Liver (tissue), 9 donors: ENCODE data around the gene HACD2. TPM values are rescaled to one million over a fixed set of nuclear protein-coding genes. Genes with fewer than 3 reads are reported as not detected.

Experiments
- DNase-seq: peaks from one replicate; pipeline ENCODE4 v3.0.0-alpha.2; 2017; ENCODE audit warnings: low spot score
- H3K27ac ChIP-seq, 2 donors: one replicate each; pipeline ENCODE4 v1.7.0; 2013; ENCODE audit warnings: inconsistent platforms in 2 of 2, low read length in 2 of 2, control low read depth in 1 of 2, low read depth in 1 of 2, mild to moderate bottlenecking in 1 of 2
- H3K27me3 ChIP-seq, 4 donors: one replicate each; pipeline versions ENCODE4 v1.6.1 to v1.7.0; 2013; ENCODE audit warnings: low read length in 3 of 4, inconsistent platforms in 1 of 4, mild to moderate bottlenecking in 1 of 4, moderate library complexity in 1 of 4; ENCODE audit not compliant: control insufficient read depth in 4 of 4, insufficient read depth in 4 of 4
- H3K36me3 ChIP-seq, 4 donors: one replicate each; pipeline versions ENCODE4 v1.6.1 to v1.7.0; 2013; ENCODE audit warnings: low read length in 3 of 4, mild to moderate bottlenecking in 3 of 4, low read depth in 1 of 4, moderate library complexity in 1 of 4; ENCODE audit not compliant: control insufficient read depth in 4 of 4, insufficient read depth in 3 of 4
- H3K4me1 ChIP-seq, 4 donors: one replicate each; pipeline versions ENCODE4 v1.6.1 to v1.7.0; 2013; ENCODE audit warnings: low read length in 3 of 4, mild to moderate bottlenecking in 3 of 4, moderate library complexity in 1 of 4; ENCODE audit not compliant: control insufficient read depth in 4 of 4, insufficient read depth in 4 of 4
- H3K4me3 ChIP-seq, 3 donors: one replicate each; pipeline versions ENCODE4 v1.6.1 to v1.7.0; 2013; ENCODE audit warnings: low read length in 3 of 3, control low read depth in 1 of 3, low read depth in 1 of 3, mild to moderate bottlenecking in 1 of 3
- H3K9ac ChIP-seq, 2 donors: one replicate each; pipeline ENCODE4 v1.7.0; 2013; ENCODE audit warnings: low read length in 2 of 2, mild to moderate bottlenecking in 2 of 2, moderate library complexity in 2 of 2, control low read depth in 1 of 2, low read depth in 1 of 2
- H3K9me3 ChIP-seq, 4 donors: one replicate each; pipeline versions ENCODE4 v1.6.1 to v1.7.0; 2013; ENCODE audit warnings: low read length in 3 of 4; ENCODE audit not compliant: control insufficient read depth in 4 of 4
- EGR1 ChIP-seq, 2 donors: IDR thresholded peaks; 2 replicates each; pipeline ENCODE4 v1.6.1; 2016 to 2018; ENCODE audit warnings: antibody characterized with exemption in 2 of 2, low read depth in 2 of 2
- FOXA1 ChIP-seq: IDR thresholded peaks from 2 replicates; pipeline ENCODE4 v1.6.1; 2016; ENCODE audit warnings: antibody characterized with exemption
- FOXA2 ChIP-seq: IDR thresholded peaks from 2 replicates; pipeline ENCODE4 v1.6.1; 2016; ENCODE audit warnings: antibody characterized with exemption
- GABPA ChIP-seq, 2 donors: IDR thresholded peaks in 1 of 2; conservative IDR thresholded peaks in 1 of 2; 2 replicates each; pipeline ENCODE4 v1.6.1; 2016; ENCODE audit warnings: antibody characterized with exemption in 2 of 2, mild to moderate bottlenecking in 1 of 2, moderate library complexity in 1 of 2
- HNF4A ChIP-seq, 2 donors: conservative IDR thresholded peaks; 2 replicates each; pipeline ENCODE4 v1.6.1; 2016; ENCODE audit warnings: antibody characterized with exemption in 2 of 2, mild to moderate bottlenecking in 2 of 2
- HNF4G ChIP-seq: IDR thresholded peaks from 2 replicates; pipeline ENCODE4 v1.6.1; 2016; ENCODE audit warnings: antibody characterized with exemption
- JUND ChIP-seq, 2 donors: IDR thresholded peaks; 2 replicates each; pipeline ENCODE4 v1.6.1; 2016; ENCODE audit warnings: antibody characterized with exemption in 2 of 2
- MAX ChIP-seq: IDR thresholded peaks from 2 replicates; pipeline ENCODE4 v1.6.1; 2016; ENCODE audit warnings: antibody characterized with exemption
- NR2F2 ChIP-seq: IDR thresholded peaks from 2 replicates; pipeline ENCODE4 v1.6.1; 2016; ENCODE audit warnings: antibody characterized with exemption
- RAD21 ChIP-seq, 2 donors: IDR thresholded peaks; 2 replicates each; pipeline ENCODE4 v1.6.1; 2016; ENCODE audit warnings: antibody characterized with exemption in 2 of 2, mild to moderate bottlenecking in 2 of 2
- RXRA ChIP-seq, 2 donors: IDR thresholded peaks; 2 replicates each; pipeline ENCODE4 v1.6.1; 2017 to 2018; ENCODE audit warnings: antibody characterized with exemption in 2 of 2, mild to moderate bottlenecking in 1 of 2
- SP1 ChIP-seq: IDR thresholded peaks from 2 replicates; pipeline ENCODE4 v1.6.1; 2018; ENCODE audit warnings: antibody characterized with exemption, mild to moderate bottlenecking
- TAF1 ChIP-seq: conservative IDR thresholded peaks from 2 replicates; pipeline ENCODE4 v1.6.1; 2016; ENCODE audit warnings: antibody characterized with exemption, mild to moderate bottlenecking
- YY1 ChIP-seq: IDR thresholded peaks from 2 replicates; pipeline ENCODE4 v1.6.1; 2016; ENCODE audit warnings: antibody characterized with exemption, mild to moderate bottlenecking
- whole genome bisulfite sequencing: extraction: QIAGEN DNeasy Blood & Tissue Kit; methylation state at CpG from one replicate; pipeline ENCODE4 v1.1.7; 2013; 5-methylcytosine and 5-hydroxymethylcytosine counted together
- polyA plus RNA-seq, 2 donors: library from polyadenylated mRNA; stranded (reverse) in 1 of 2; unstranded in 1 of 2; fragments of 200-250 nt in 1 of 2; fragments of >200 nt in 1 of 2; fragmentation: Nextera tagmentation in 1 of 2; extraction: Ambion mirVana in 1 of 2; gene quantifications; one replicate each; pipeline versions ENCODE4 v1.2.1 to v1.2.3, GENCODE V29; 2013 to 2015
- total RNA-seq, 2 donors: library from RNA; depleted of rRNA; stranded (reverse); fragments of >200 nt; gene quantifications; one replicate each; pipeline ENCODE4 v1.2.3, GENCODE V29; 2014
- TF ChIP-seq, protein P1 (sequence below): IDR thresholded peaks from 2 replicates; pipeline ENCODE4 v1.6.1; 2016; ENCODE audit warnings: antibody characterized with exemption, mild to moderate bottlenecking
- TF ChIP-seq, protein P2 (sequence below): fragments of 150-350 bp; IDR thresholded peaks from 2 replicates; pipeline ENCODE4 v1.5.1; 2017; ENCODE audit warnings: improper control_type of control experiment, low read depth, low read length; ENCODE audit not compliant: missing input control
- TF ChIP-seq, protein P3 (sequence below): IDR thresholded peaks from 2 replicates; pipeline ENCODE4 v1.6.1; 2016; ENCODE audit warnings: antibody characterized with exemption
- donor health status: healthy.
- donor health status: healthy.
- donor health status: healthy.
- donor health status: healthy.
- donor health status: healthy.

Gene HACD2
- total and polyA plus RNA-seq, 4 donors = 14.8 to 45.2 (median 25.2) TPM

DNA sequence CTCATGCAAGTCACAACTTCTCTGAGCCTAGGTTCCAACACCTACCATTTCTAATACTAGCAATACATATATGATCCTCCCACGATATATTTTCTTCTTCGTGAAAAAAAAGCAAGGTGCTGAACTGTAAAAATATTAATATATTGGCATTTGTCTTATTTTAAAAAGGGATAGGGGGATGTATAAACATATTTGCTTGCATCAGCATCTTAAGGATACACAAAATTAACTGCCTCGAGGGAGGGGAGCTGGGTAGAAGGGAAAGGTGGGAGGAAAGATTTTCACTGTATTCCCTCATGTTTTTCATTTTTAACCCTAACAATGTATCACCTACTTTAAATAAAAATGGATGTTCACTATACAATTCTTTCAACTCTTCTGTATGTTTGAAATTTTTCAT lies 1.3 kb downstream of the HACD2 start:
- peak overlapping the region in 1 of 3 donors; percentile 92 for H3K4me3 ChIP-seq
- H3K27me3 ChIP-seq = no peaks in the 10 kb centered on the region
- WGBS = 51% methylated on average over 3 of the region's 3 CpGs
- H3K9me3 ChIP-seq = no peaks in the 10 kb centered on the region
- peaks cover 4 to 33% (median 30%) of the 10 kb centered on the region in 4 donors for H3K4me1 ChIP-seq
- no peak overlapping the region for H3K27ac ChIP-seq
- TF ChIP-seq JUND (IDR thresholded peaks at IDR 0.05) = no peak
- no peak for TF ChIP-seq GABPA (IDR thresholded peaks at IDR 0.05 in 1 of 2, conservative IDR thresholded peaks at IDR 0.05 in 1 of 2)
- TF ChIP-seq HNF4G = no peak
- TF ChIP-seq, protein P1, sequence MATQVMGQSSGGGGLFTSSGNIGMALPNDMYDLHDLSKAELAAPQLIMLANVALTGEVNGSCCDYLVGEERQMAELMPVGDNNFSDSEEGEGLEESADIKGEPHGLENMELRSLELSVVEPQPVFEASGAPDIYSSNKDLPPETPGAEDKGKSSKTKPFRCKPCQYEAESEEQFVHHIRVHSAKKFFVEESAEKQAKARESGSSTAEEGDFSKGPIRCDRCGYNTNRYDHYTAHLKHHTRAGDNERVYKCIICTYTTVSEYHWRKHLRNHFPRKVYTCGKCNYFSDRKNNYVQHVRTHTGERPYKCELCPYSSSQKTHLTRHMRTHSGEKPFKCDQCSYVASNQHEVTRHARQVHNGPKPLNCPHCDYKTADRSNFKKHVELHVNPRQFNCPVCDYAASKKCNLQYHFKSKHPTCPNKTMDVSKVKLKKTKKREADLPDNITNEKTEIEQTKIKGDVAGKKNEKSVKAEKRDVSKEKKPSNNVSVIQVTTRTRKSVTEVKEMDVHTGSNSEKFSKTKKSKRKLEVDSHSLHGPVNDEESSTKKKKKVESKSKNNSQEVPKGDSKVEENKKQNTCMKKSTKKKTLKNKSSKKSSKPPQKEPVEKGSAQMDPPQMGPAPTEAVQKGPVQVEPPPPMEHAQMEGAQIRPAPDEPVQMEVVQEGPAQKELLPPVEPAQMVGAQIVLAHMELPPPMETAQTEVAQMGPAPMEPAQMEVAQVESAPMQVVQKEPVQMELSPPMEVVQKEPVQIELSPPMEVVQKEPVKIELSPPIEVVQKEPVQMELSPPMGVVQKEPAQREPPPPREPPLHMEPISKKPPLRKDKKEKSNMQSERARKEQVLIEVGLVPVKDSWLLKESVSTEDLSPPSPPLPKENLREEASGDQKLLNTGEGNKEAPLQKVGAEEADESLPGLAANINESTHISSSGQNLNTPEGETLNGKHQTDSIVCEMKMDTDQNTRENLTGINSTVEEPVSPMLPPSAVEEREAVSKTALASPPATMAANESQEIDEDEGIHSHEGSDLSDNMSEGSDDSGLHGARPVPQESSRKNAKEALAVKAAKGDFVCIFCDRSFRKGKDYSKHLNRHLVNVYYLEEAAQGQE = no peak
- TF ChIP-seq YY1 = no peak
- TF ChIP-seq EGR1 (IDR thresholded peaks at IDR 0.05; ENCODE audit: low read depth in 2 of 2) = no peak
- TF ChIP-seq MAX = no peak
- TF ChIP-seq, protein P2, sequence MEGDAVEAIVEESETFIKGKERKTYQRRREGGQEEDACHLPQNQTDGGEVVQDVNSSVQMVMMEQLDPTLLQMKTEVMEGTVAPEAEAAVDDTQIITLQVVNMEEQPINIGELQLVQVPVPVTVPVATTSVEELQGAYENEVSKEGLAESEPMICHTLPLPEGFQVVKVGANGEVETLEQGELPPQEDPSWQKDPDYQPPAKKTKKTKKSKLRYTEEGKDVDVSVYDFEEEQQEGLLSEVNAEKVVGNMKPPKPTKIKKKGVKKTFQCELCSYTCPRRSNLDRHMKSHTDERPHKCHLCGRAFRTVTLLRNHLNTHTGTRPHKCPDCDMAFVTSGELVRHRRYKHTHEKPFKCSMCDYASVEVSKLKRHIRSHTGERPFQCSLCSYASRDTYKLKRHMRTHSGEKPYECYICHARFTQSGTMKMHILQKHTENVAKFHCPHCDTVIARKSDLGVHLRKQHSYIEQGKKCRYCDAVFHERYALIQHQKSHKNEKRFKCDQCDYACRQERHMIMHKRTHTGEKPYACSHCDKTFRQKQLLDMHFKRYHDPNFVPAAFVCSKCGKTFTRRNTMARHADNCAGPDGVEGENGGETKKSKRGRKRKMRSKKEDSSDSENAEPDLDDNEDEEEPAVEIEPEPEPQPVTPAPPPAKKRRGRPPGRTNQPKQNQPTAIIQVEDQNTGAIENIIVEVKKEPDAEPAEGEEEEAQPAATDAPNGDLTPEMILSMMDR = no peak
- H3K9ac ChIP-seq = no peak overlapping the region
- no peak for DNase-seq
- H3K36me3 ChIP-seq = peaks cover 5 to 12% (median 9%) of the 10 kb centered on the region in 4 donors

DNA sequence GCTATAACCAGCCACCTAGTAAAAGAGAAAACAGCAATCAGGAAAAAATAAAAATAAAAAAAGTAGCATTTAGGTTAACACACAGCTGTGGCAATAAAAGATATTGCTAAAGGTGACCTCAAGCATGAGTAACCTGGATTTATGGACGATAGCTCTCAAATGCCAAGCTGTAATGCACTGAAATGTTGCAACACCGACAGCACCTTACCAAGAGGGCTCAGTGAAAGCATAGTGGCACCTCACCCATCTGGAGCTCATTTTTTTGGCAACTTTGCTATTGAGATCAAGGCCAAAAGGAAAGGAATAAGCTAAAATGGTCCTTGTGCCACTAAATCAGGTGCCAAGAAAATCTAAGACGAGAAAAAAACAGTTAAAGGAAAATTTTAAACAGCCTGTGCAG lies 2.5 kb downstream of the HACD2 start:
- Histone ChIP-seq H3K27ac (peak overlapping the region in 1 of 2 donors; percentile 14), H3K27me3 (no peaks in the 10 kb centered on the region), H3K4me1 (peaks cover 4 to 33% (median 30%) of the 10 kb centered on the region in 4 donors), H3K4me3 (no peak overlapping the region), H3K9ac (no peak overlapping the region), H3K36me3 (peaks cover 5 to 15% (median 9%) of the 10 kb centered on the region in 4 donors), H3K9me3 (no peaks in the 10 kb centered on the region)
- WGBS = 38% methylated on average over 3 of the region's 3 CpGs
- DNase-seq = no peak
- TF ChIP-seq FOXA2 (no peak), JUND (IDR thresholded peaks at IDR 0.05) (peak in 1 of 2 donors; percentile 41), RAD21 (IDR thresholded peaks at IDR 0.05) (no peak), EGR1 (IDR thresholded peaks at IDR 0.05; ENCODE audit: low read depth in 2 of 2) (no peak), FOXA1 (no peak), HNF4A (conservative IDR thresholded peaks at IDR 0.05) (peak; percentile 43 to 53), RXRA (IDR thresholded peaks at IDR 0.05) (peak in 1 of 2 donors; percentile 36), HNF4G (no peak), SP1 (no peak), MAX (no peak), GABPA (IDR thresholded peaks at IDR 0.05 in 1 of 2, conservative IDR thresholded peaks at IDR 0.05 in 1 of 2) (no peak), YY1 (peak; percentile 28), NR2F2 (no peak), TAF1 (no peak)
- TF ChIP-seq, protein P2 = no peak
- TF ChIP-seq, protein P3, sequence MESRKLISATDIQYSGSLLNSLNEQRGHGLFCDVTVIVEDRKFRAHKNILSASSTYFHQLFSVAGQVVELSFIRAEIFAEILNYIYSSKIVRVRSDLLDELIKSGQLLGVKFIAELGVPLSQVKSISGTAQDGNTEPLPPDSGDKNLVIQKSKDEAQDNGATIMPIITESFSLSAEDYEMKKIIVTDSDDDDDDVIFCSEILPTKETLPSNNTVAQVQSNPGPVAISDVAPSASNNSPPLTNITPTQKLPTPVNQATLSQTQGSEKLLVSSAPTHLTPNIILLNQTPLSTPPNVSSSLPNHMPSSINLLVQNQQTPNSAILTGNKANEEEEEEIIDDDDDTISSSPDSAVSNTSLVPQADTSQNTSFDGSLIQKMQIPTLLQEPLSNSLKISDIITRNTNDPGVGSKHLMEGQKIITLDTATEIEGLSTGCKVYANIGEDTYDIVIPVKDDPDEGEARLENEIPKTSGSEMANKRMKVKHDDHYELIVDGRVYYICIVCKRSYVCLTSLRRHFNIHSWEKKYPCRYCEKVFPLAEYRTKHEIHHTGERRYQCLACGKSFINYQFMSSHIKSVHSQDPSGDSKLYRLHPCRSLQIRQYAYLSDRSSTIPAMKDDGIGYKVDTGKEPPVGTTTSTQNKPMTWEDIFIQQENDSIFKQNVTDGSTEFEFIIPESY = no peak
- TF ChIP-seq, protein P1 = no peak
